Measurements from ENCODE around the gene RALGAPB.
"Not testable (repeated sequence)": the region's sequence is repeated elsewhere in the genome, so short reads cannot be mapped to it uniquely, and the experiment has no call there.

The RALGAPB gene

GRCh38 chr20:38447251-38447661 lies 25.4 kb upstream of the RALGAPB start:
- DNase-seq: no peak

- DNase-seq: no peak
These were observed 24.5 kb upstream of the RALGAPB start for GRCh38 chr20:38447931-38448675.

DNA sequence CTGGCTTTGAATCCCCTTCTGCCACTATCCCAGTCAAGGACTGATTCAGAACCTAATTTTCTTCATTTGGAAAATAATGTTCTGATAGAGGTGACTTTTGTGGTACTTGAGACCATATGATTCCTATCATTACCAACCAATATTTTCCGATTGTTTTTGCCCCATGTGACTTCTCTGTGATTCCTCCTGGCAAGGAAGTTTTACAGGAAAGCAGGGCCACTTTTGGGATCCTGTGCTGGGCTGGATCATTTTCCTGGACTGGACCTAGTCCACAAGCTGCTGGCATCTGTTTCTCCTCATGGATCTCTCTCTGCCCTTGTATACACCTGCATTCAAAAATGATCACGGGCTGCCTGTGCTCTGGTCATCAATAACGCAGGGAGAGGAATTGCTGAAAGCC lies 23.6 kb upstream of the RALGAPB start:
- no peak for DNase-seq

DNA sequence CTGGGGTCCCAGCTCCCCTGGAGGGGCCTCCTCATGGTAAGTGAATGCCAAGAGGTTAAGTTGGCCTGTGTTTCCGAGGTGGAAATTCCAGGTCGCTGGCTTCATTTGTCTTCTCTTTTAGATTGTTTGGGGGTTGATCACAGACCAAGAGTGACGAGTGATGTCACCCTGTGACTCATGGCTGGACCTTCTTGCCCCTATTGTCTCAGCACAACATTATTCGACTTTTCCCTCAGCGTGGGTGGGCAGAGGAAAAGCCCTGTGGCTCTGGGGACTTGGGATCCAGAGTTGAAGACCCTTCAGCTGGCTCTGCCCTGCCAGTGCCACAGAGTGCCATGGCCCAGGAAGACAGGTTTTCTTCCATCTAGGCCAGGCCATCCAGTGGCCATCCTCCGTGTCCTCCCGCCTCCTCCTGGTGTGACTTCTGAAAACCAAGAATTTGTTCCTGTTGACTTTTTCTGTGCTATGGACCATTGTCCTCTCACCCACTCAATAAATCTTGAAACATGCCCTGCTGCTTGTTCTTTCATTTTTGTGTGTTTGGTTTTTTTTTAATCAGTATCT lies 22.1 kb upstream of the RALGAPB start:
- no peak for DNase-seq

DNA sequence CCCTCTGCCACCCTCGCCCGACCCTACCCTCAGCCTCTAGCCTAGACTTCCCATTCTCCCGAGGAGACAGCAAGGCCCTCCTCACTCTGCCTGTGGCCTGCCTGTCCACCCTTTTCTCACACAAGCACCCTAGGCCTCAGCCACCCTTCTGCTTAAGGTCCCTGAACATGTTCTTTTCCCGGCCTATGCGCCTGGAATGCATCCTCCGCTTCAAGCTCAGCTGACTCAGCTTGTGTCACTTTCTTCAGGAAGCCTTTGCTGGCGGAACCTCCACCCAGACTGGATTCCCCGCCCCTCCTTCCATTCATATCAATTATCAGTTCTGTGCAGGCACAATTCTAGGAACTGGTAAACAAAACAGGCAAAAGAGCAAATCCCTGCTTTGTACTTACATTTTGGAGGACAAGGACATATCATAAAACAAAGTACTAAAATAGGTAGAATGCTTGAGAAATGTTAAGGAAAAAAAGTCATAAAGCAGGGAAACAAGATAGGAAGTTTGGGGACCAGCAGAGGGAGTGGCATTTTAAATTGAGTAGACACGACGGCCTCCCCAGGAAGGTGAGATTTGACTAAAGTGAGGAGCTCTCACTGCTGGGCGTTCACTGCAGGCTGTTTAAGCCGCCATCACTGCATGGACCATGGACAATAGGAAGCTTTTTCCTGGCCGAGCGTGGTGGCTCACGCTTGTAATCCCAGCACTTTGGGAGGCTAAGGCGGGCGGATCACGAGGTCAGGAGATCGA lies 19.6 kb upstream of the RALGAPB start:
- DNase-seq: no peak

DNA sequence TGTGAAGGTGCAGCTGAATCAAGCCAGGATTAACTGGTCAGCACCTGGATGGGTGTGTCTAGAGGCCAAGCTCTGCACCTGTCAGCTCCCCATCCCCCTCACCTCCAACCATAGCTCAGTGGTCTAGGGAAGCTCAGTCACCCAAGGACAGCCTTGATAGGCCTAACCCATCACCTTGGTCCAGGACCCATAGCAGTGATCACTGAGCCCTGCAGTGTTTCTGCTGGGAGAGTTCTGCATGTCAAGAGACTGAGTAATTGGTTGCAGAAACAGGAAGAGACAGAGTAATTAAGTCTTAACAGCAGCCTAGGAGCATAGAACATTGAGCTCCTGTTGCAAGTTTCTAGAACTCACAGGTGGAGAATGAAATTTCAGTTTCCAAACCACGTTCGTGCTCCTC lies 18.7 kb upstream of the RALGAPB start:
- no peak for DNase-seq

DNA sequence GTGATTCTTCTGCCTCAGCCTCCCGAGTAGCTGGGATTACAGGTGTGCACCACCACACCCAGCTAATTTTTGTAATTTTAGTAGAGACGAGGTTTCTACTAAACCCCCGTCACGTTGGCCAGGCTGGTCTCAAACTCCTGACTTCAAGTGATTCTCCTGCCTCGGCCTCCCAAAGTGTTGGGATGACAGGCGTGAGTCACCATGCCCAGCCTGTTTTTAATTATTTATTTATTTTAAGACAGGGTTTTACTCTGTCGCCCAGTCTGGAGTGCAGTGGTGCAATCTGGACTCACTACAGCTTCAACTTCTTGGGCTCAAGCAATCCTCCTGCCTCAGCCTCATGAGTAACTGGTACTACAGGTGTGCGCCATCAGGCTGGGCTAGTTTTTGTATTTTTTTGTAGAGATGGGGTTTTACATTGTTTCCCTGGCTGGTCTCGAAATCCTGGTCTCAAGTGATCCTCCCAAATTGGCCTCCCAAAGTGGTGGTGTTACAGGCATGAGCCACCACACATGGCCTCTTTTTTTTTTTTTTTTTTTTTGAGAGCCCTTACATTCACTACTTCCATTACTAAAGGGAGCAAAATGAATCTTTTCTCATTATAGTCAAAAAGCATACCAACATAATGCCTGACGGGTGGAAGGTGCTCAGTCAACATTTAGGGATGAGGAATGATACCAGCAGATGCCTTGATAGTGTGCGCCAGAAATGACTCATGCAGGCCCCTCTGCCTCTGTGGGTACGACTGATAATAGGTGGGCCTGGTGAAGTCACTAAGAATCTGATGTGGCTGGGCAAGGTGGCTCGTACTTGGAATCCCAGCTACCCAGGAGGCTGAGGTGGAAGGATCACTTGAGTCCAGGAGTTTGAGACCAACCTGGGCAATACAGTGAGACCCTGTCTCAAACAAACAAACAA lies 17.8 kb upstream of the RALGAPB start:
- DNase-seq: no peak

- no peak for DNase-seq
These were observed 14.3 kb upstream of the RALGAPB start for GRCh38 chr20:38458314-38458713.

DNA sequence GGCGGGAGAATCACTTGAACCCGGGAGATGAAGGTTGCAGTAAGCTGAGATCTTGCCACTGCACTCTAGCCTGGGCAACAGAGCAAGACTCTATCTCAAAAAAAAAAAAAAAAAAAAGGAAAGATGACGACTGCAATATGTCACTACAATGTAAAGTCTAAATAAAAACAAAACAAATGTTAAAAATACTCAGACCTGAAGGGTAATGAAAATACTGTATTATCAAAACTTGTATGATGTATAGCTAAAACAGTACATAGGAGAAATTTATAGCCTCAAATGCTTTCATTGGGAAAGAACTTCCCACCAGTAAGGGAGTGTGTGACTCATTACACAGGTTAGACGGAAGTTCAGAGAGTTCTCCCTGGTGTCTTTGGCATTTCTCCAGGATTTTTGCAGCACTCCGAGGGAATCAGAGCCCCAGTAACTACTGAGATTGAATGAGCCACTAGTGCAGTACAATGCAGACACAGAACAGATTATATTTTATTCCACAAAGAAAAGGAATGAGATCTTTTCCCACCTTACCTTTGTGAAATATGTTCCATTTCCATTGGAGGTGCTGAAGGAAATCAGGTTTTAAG lies 12.5 kb upstream of the RALGAPB start:
- no peak for DNase-seq

- DNase-seq: not testable (repeated sequence)
These were observed 12.0 kb upstream of the RALGAPB start for GRCh38 chr20:38460631-38461030.

GRCh38 chr20:38461167-38461566 lies 11.5 kb upstream of the RALGAPB start:
- DNase-seq: not testable (repeated sequence)

- not testable (repeated sequence) for DNase-seq
These were observed 11.1 kb upstream of the RALGAPB start for GRCh38 chr20:38461569-38461968.

DNA sequence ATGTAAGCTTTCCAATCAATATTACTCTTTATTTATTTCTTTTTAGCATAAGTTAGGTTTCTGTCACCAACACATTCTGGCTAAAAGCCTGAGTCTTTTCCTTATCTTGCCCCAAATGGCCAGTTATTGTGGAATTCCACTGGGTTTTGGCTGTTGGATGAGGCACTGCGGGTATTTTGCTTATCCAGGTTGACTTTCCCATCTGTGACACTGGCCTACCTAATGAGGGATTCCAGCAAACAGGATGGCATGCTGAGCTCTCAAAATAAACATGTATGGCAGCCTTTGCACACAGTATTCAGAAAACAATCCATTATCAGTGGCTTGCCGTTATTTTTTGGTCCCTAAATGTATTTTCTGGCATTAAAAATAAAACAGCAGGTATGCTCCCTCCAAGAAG lies 6.5 kb upstream of the RALGAPB start:
- no peak for DNase-seq

DNA sequence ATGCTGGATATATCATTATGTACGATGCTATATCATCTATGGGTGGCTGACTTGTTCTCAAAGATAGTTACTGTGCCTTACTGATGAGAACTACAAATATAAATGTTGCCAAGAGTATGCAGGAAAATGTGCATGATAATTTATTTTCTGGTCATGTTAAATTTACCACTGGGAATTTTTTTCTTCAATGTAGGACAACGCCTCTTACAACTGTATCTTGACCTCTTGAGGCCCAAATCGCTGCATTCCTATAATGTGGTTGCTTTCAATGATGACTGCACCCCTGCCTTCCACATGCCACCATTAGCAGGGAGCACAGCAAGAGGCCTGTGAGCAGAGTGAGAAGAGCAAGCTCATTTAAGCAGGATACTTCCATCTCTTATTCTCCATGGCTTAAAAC lies 5.7 kb upstream of the RALGAPB start:
- DNase-seq: no peak

GRCh38 chr20:38471245-38471644 lies 1.4 kb upstream of the RALGAPB start:
- no peak for DNase-seq

GRCh38 chr20:38471987-38472512 lies 593 bp upstream of the RALGAPB start:
- DNase-seq: no peak

DNA sequence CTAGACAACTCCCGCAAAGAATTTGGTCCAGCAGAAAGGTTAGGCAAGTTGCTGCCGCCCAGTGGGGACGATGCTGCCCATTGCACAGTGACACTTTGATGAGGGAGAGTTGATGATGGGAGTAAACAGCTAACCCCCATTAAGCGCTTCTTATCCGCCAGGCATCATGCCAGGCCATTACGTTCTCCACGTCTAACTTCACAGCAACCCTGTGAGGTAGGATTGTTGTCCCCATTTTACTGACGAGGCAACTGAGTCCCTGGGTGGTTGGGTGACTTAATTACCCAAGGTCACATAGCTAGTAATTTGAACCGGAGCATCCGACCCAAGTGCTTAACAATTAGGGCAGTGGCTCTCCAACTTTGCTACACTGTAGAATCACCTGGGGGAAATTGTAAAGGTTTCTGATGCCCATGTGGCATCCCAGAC lies 738 bp downstream of the RALGAPB start:
- no peak for DNase-seq

DNA sequence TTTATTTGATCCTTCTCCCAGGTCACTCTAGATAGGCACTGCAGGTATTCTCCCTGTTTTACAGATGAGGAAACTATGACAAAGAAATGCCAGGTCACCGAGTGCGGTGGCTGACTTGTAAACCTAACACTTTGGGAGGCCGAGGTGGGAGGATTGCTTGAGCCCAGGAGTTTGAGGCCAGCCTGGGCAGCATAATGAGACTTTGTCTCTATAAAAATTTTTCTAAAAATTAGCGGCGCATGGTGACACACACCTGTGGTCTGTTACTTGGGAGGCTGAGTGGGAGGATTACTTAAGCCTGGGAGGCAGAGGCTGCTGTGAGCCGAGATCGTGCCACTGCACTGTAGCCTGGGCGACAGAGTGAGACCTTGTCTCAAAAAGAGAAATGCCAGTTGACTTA lies 5.1 kb downstream of the RALGAPB start:
- no peak for DNase-seq

DNA sequence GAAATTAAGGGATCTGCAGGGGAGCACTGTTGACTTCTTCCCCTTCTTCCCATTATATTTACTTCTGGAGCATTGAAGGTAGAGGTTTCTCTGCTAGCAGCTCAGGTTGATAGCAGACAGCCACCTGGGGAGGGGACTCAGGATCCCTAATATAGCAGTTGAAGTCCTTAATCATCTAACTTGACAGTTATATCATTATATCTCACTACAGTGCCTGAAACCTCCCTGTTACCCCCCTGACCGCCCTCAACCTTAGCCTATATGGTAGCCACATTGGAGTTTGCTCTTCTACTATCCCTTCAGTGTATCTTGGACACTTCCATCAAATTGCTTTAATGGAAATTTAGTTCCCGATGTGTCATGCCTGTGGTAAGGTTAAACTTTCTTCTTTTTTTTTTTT lies 7.0 kb downstream of the RALGAPB start:
- no peak for DNase-seq

GRCh38 chr20:38485041-38485440 lies 12.4 kb downstream of the RALGAPB start:
- no peak for DNase-seq

GRCh38 chr20:38489181-38489580 lies 16.5 kb downstream of the RALGAPB start:
- DNase-seq: no peak

DNA sequence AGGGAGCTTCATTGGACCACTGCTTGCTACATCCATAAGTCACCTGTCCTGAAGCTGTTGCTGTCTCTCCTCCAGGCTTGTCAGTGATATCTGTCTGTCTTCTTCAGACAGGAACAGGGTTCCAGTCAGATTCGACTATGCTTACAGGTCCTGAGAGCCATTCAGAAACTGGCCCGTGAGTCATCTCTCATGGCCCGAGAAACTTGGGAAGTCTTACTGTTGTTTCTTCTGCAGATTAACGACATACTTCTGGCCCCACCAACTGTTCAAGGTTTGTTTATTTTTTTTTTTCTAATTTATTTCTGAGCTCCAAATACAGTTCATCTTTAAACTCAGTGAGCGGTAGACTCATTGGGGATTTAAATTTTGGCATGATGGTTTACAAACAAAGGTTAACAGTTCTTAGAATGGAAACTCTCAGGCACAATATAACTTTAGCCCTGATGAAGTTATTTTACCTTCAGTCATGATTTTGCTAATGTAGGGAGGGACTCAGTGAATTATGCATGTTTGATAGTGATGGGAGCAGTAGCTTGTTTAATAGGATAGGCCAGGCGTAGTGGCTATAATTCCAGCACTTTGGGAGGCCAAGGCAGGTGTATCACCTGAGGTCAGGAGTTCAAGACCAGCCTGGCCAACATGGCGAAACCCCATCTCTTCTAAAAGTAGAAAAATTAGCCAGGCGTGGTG lies 24.7 kb downstream of the RALGAPB start:
- DNase-seq: no peak
